ENCODE data around the gene NACC1.

- no peak for TF ChIP-seq POLR2A (IDR thresholded peaks at IDR 0.05; ENCODE audit: low read length)
- no peak for TF ChIP-seq GATA1 (IDR thresholded peaks at IDR 0.05; ENCODE audit: low read depth, low read length)
Observed at GRCh38 chr19:13109361-13110098, 8.5 kb upstream of the NACC1 start.
